Left ventricle myocardium superior (tissue), 1 donor: ENCODE results near the gene ZNF655. TPM values are rescaled to one million over a fixed set of nuclear protein-coding genes. Genes with fewer than 3 reads are reported as not detected.

Source experiments
- ATAC-seq: fragments of 200-7000 bp; cut with Tn5 transposase; one replicate; pipeline ENCODE4 v1.9.1; 2020; ENCODE audit warnings: mild to moderate bottlenecking, moderate library complexity
- DNase-seq: peaks from one replicate; pipeline ENCODE4 v3.0.0-alpha.2; 2020
- intact Hi-C: fragments of 100-400 bp; cut with micrococcal nuclease; formaldehyde crosslinking; loops from one replicate; pipeline ENCODE4 v1.11.0; 2022
- total RNA-seq: library from RNA; stranded (reverse); fragmentation: NEBNext Ultra II Directional; extraction: Animal tissue kit (Norgen Biotek cat#: 25700); gene quantifications from one replicate; pipeline ENCODE4 v1.2.1, GENCODE V29; 2021
- donor health status: DM: no; HTN: yes; CAD: no; lungs with severe emphysema.

ZNF655 gene
- total RNA-seq, 1 donor from 2014 or later = 30.0 TPM

GRCh38 chr7:99597762-99598501, 39.5 kb downstream of the ZNF655 start, which contains the start of gene TMEM225B:
TMEM225B (plus strand) TSS chr7:99598267; CDS start chr7:99604389, 6,122 bp downstream.
- intact Hi-C loops = no loop called here
- ATAC-seq (no peak), DNase-seq (no peak)

DNA sequence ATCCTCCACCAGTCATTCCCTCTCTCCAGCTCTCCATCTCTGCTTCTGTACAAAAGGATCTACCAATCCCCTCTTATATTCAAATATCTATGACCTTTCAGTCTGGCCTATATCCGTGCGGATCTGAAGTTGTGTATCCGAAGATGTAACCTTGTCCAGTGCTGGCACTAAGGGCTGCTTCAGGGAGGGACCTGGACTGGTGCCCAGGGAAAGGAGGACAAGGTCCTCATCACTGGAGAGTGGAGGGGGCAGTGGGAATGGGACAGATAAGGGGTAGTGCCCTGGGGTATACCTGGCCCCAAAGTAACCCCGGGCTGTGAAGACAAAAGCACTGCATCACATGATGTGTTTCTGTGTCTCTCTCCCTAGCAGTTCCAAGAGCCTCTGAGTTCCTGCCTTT, 41.4 kb downstream of the ZNF655 start:
- intact Hi-C loops = no loop called here
- ATAC-seq = no peak

GRCh38 chr7:99601656-99602310, 43.3 kb downstream of the ZNF655 start:
- intact Hi-C loops = no loop called here
- ATAC-seq (no peak), DNase-seq (no peak)

More for the DNA sequence above, 41.4 kb downstream of the ZNF655 start:
- DNase-seq = no peak

DNA sequence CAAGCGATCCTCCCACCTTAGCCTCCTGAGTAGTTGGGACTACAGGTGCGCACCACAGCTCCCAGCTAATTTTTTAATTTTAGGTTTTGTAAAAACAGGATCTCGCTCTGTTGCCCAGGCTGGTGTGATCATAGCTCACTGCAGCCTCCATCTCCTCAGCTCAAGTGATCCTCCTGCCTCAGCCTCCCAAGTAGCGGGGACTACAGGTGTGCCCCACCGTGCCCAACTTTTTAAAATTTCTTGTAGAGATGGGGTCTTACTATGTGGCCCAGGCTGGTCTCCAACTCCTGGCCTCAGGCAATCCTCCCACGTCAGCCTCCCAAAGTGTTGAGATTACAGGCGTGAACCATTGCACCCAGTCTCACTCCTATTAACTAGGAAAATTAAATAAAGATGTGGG, 47.1 kb downstream of the ZNF655 start:
- intact Hi-C loops = no loop called here
- no peak for DNase-seq
- ATAC-seq = no peak

DNA sequence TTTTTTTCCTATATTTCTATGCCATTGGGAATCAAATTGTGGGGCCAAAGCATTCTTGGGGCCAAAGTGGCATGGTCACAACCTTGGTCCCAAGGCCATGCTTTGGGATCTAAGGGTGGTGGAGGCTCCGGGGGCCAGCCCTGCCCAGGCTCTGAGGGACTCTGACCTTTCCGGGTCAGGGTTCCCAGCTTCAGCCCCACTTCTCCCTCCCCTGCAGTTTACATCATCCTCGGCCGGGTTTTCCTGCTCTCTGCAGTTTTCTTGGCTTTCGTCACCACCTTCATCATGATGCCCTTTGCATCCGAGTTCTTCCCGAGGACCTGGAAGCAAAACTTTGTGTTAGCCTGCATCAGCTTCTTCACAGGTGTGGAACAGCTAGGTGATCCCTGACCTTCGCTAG, 48.1 kb downstream of the ZNF655 start:
- no peak for ATAC-seq
- no peak for DNase-seq
- intact Hi-C loops = no loop called here

GRCh38 chr7:99607548-99607947, 49.1 kb downstream of the ZNF655 start:
- intact Hi-C loops = no loop called here
- no peak for DNase-seq

DNA sequence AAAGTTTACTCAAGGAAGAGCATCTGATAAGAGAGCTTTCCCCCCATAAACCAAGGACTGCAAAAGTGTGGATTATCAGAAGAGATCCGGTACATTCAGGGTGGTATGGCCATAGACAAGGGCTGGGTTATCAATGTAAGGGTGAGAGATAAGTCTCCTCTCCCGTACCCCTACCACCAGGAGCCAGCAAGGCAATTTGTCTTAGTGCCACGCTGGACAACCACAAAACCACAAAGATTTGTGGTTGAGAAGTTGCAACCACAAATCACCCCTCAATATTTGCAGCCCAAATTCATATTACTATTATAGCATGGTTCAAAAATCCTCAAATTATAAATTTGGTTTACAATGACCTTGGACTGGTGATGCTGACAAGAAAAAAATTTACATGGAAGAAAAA, 56.1 kb downstream of the ZNF655 start:
- no peak for DNase-seq
- intact Hi-C loops = no loop called here
- ATAC-seq = no peak

More at GRCh38 chr7:99607548-99607947, 49.1 kb downstream of the ZNF655 start:
- no peak for ATAC-seq

DNA sequence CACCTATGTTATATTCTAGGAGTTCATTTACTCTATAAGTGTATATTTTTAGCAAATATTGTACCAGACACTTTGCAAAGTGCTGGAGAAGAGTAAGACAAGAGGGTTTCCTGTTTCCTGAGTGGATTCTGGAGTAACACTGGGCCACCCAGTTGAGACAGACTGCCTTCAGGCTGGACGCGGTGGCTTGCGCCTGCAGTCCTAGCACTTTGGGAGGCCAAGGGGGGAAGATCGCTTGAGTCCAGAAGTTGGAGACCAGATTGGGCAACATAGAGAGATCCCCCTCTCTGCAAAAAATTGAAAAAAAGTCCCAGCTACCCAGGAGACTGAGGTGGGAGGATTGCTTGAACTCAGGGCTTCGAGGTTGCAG, 57.5 kb downstream of the ZNF655 start:
- ATAC-seq (no peak), DNase-seq (no peak)
- intact Hi-C loops = no loop called here

DNA sequence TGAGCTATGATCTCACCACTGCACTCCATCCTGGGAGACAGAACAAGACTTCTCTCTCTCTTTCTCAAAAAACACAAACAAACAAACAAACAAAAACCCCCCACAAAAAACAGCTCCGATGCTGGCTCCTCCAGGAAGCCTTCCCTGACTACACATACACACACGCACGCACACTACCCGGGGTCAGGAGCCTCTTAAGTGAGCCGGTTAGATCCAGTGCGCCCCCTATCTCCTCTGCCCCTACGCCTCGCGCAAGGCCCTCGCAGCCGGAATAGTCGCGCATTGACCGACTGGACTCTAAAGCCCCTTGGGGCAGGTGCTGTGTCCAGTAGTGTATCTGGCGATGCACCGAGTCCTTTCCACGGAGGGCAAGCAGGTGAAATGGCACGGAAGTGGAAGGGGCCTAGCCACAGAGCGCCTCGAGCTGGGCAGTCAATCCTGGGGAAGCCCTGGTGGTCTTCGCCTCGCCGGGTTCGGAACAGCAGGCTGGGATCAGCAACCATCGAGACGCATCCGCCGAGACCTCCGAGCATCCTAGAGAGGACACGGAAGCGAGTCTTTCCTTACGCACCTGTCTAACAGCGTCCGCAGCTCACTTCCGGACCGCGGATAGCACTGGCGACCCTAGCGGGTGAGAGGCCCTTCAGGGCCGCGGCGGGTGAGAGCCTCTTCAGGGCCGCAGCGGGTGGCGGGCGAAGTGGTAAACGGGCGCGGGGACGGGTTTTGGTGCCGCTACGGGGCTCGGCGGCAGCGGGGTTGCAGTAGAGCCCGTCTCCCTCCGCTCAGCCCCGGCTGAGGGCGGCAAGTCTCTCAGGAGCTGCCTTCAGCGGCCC, 58.1 kb downstream of the ZNF655 start, which contains the start of gene ZSCAN25:
Gene ZSCAN25 (plus strand): TSS at position 588 of the 833 bp plus-strand sequence. CDS start 2,661 bp downstream, outside the sequence.
- ATAC-seq (peak; percentile 98), DNase-seq (peak; percentile 91)
- intact Hi-C loops = no loop called here

- intact Hi-C loops = no loop called here
- no peak for DNase-seq
- ATAC-seq = no peak
Measured at GRCh38 chr7:99617192-99617781, 58.8 kb downstream of the ZNF655 start.

GRCh38 chr7:99618726-99619125, 60.3 kb downstream of the ZNF655 start:
- no peak for ATAC-seq
- intact Hi-C loops = no loop called here
- DNase-seq = no peak

DNA sequence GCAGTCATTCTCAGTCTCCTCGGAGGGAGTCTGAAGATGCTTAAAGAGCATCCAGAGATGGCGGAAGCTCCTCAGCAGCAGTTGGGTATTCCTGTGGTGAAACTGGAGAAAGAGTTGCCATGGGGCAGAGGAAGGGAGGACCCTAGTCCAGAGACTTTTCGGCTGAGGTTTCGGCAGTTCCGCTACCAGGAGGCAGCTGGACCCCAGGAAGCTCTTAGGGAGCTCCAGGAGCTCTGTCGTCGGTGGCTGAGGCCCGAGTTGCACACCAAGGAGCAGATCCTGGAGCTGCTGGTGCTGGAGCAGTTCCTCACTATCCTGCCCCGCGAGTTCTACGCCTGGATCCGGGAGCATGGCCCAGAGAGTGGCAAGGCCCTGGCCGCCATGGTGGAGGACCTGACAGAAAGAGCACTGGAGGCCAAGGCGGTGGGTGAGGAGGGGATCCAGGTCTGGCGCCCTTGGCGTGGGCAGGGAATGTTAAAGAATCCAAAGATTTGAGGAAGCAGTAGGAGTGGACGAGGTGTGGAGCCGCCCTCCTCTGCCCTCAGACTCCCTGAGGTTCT, 61.2 kb downstream of the ZNF655 start:
- ATAC-seq (no peak), DNase-seq (no peak)
- intact Hi-C loops = no loop called here

DNA sequence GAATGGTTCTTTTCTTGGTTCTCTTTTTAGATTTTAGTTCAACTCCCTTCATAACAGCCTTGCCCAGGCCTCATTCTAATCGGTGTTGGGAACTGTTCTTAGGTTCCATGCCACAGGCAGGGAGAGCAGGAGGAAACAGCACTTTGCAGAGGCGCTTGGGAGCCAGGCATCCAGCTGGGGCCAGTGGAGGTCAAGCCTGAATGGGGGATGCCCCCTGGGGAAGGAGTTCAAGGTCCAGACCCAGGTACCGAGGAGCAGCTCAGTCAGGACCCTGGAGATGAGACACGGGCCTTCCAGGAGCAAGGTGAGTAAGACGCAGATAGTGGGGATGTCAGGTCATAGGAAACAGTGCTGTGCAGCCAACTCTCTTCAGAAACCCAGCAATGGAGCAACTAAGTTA, 62.8 kb downstream of the ZNF655 start:
- no peak for DNase-seq
- ATAC-seq = no peak
- intact Hi-C loops = no loop called here

- ATAC-seq = no peak
- intact Hi-C loops = no loop called here
- no peak for DNase-seq
Measured at GRCh38 chr7:99622596-99622995, 64.2 kb downstream of the ZNF655 start.

DNA sequence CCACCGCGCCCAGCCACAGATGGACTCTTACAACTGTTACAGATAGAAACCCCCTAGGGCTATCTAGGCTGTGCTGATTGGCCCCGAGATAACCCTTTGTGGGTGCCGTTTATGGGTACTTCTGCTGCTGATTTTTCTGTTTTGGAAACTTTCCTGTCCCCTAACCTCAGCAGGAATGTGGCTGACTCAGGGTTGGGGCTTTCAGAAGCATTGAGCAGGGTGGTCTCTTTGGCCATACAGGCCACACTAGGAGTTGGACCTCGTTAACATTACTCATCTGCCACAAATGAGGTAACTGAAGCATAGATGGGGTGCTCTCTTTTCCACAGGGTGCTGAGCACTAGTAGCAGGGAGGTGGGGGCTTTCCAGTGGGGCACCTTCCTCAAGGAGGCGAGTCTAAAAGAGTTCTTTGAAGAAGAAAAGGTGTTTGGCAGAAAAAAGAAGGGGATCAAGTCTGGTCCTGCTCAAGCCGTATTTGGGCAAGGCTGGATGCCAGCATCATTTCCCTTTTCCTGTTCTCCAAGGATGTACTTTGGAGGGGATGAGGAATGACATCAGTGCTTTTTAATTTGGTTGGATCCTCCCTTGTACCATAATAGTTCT, 64.8 kb downstream of the ZNF655 start:
- no peak for ATAC-seq
- intact Hi-C loops = no loop called here
- DNase-seq = no peak

GRCh38 chr7:99623702-99624447, 65.4 kb downstream of the ZNF655 start:
- ATAC-seq = no peak
- intact Hi-C loops = no loop called here
- no peak for DNase-seq

- intact Hi-C loops = no loop called here
- DNase-seq = no peak
- ATAC-seq = no peak
Measured at GRCh38 chr7:99624484-99624883, 66.0 kb downstream of the ZNF655 start.

GRCh38 chr7:99625321-99625720, 66.9 kb downstream of the ZNF655 start:
- intact Hi-C loops = no loop called here
- DNase-seq (no peak), ATAC-seq (no peak)
